BLaER1 (cell line): ENCODE results near the gene BBOX1.
"Not testable (repeated sequence)": the region's sequence is repeated elsewhere in the genome, so short reads cannot be mapped to it uniquely, and the experiment has no call there.

Experiments used
- H3K27ac ChIP-seq: shearing (Covaris generic); formaldehyde crosslinking; 2 replicates; pipeline ENCODE4 v1.8.1; 2022
- H3K27me3 ChIP-seq: shearing (Covaris generic); formaldehyde crosslinking; 2 replicates; pipeline ENCODE4 v1.8.1; 2022
- H3K36me3 ChIP-seq: shearing (Covaris generic); formaldehyde crosslinking; 2 replicates; pipeline ENCODE4 v1.8.1; 2022
- H3K4me1 ChIP-seq: shearing (Covaris generic); formaldehyde crosslinking; 2 replicates; pipeline ENCODE4 v1.8.1; 2022
- H3K4me2 ChIP-seq: shearing (Covaris generic); formaldehyde crosslinking; 2 replicates; pipeline ENCODE4 v1.8.1; 2022
- H3K4me3 ChIP-seq: shearing (Covaris generic); formaldehyde crosslinking; 2 replicates; pipeline ENCODE4 v1.8.1; 2022
- H3K9ac ChIP-seq: shearing (Covaris generic); formaldehyde crosslinking; 2 replicates; pipeline ENCODE4 v1.8.1; 2022
- H3K9me3 ChIP-seq: shearing (Covaris generic); formaldehyde crosslinking; 2 replicates; pipeline ENCODE4 v1.8.1; 2022
- H4K20me1 ChIP-seq: shearing (Covaris generic); formaldehyde crosslinking; 2 replicates; pipeline ENCODE4 v1.8.1; 2022
- Cebpa-rat ChIP-seq: shearing (Covaris generic); IDR thresholded peaks from 2 replicates; pipeline ENCODE4 v1.8.1; 2022

Gene BBOX1

GRCh38 chr11:27040302-27041115 lies at the start of gene BBOX1:
Gene BBOX1 (plus strand): TSS chr11:27040815. CDS start chr11:27055431, 14,616 bp downstream.
- Histone ChIP-seq H3K27ac (no peak within 1 kb of the TSS), H3K9ac (no peak within 1 kb of the TSS), H3K36me3 (no peaks in the 10 kb centered on the region), H3K27me3 (no peaks in the 10 kb centered on the region), H4K20me1 (no peaks in the 10 kb centered on the region), H3K4me2 (no peak within 1 kb of the TSS), H3K9me3 (no peaks in the 10 kb centered on the region), H3K4me1 (no peaks in the 10 kb centered on the region), H3K4me3 (no peak within 1 kb of the TSS)
- TF ChIP-seq Cebpa-rat = no peak

- no peak for TF ChIP-seq Cebpa-rat
- no peaks in the 10 kb centered on the region for H3K9me3 ChIP-seq
- H3K9ac ChIP-seq = no peak overlapping the region
- no peaks in the 10 kb centered on the region for H4K20me1 ChIP-seq
- H3K27ac ChIP-seq = no peak overlapping the region
- no peaks in the 10 kb centered on the region for H3K36me3 ChIP-seq
- no peak overlapping the region for H3K4me2 ChIP-seq
- no peaks in the 10 kb centered on the region for H3K27me3 ChIP-seq
- H3K4me3 ChIP-seq = no peak overlapping the region
- no peaks in the 10 kb centered on the region for H3K4me1 ChIP-seq
These were observed 48.5 kb upstream of the BBOX1 start for GRCh38 chr11:26992031-26992541.

- no peak within 1 kb of the TSS for H3K4me2 ChIP-seq
- H3K36me3 ChIP-seq = no peaks in the 10 kb centered on the region
- H3K4me3 ChIP-seq = no peak within 1 kb of the TSS
- H3K9me3 ChIP-seq = no peaks in the 10 kb centered on the region
- H3K27ac ChIP-seq = no peak within 1 kb of the TSS
- no peaks in the 10 kb centered on the region for H3K27me3 ChIP-seq
- no peaks in the 10 kb centered on the region for H4K20me1 ChIP-seq
- TF ChIP-seq Cebpa-rat = no peak
- H3K4me1 ChIP-seq = no peaks in the 10 kb centered on the region
- H3K9ac ChIP-seq = no peak within 1 kb of the TSS
These were observed 46.6 kb upstream of the BBOX1 start, which contains the start of gene FIBIN for GRCh38 chr11:26993965-26994457. Gene FIBIN (plus strand): TSS chr11:26994112. CDS start chr11:26994527, 415 bp downstream.

GRCh38 chr11:26994631-26995095 lies 46.0 kb upstream of the BBOX1 start:
- no peak for TF ChIP-seq Cebpa-rat
- Histone ChIP-seq H3K36me3 (no peaks in the 10 kb centered on the region), H4K20me1 (no peaks in the 10 kb centered on the region), H3K27ac (no peak overlapping the region), H3K4me3 (no peak overlapping the region), H3K27me3 (no peaks in the 10 kb centered on the region), H3K9ac (no peak overlapping the region), H3K4me2 (no peak overlapping the region), H3K4me1 (no peaks in the 10 kb centered on the region), H3K9me3 (no peaks in the 10 kb centered on the region)

GRCh38 chr11:26995701-26996460 lies 44.7 kb upstream of the BBOX1 start:
- no peaks in the 10 kb centered on the region for H3K27me3 ChIP-seq
- H3K27ac ChIP-seq = no peak overlapping the region
- TF ChIP-seq Cebpa-rat = no peak
- no peaks in the 10 kb centered on the region for H3K36me3 ChIP-seq
- H3K9ac ChIP-seq = no peak overlapping the region
- H3K4me2 ChIP-seq = no peak overlapping the region
- H3K4me1 ChIP-seq = no peaks in the 10 kb centered on the region
- no peak overlapping the region for H3K4me3 ChIP-seq
- no peaks in the 10 kb centered on the region for H3K9me3 ChIP-seq
- H4K20me1 ChIP-seq = no peaks in the 10 kb centered on the region

GRCh38 chr11:26997378-26997777 lies 43.2 kb upstream of the BBOX1 start:
- no peaks in the 10 kb centered on the region for H3K36me3 ChIP-seq
- H4K20me1 ChIP-seq = no peaks in the 10 kb centered on the region
- TF ChIP-seq Cebpa-rat = no peak
- H3K27me3 ChIP-seq = no peaks in the 10 kb centered on the region
- H3K4me2 ChIP-seq = no peak overlapping the region
- H3K4me1 ChIP-seq = no peaks in the 10 kb centered on the region
- no peak overlapping the region for H3K27ac ChIP-seq
- no peak overlapping the region for H3K4me3 ChIP-seq
- no peak overlapping the region for H3K9ac ChIP-seq
- H3K9me3 ChIP-seq = no peaks in the 10 kb centered on the region

- not testable (repeated sequence) for H3K36me3 ChIP-seq, H3K27ac ChIP-seq, H3K27me3 ChIP-seq, H3K4me3 ChIP-seq, H4K20me1 ChIP-seq, H3K4me2 ChIP-seq, H3K9me3 ChIP-seq, H3K4me1 ChIP-seq, H3K9ac ChIP-seq
These were observed 39.4 kb upstream of the BBOX1 start for GRCh38 chr11:27001136-27001730.

- Histone ChIP-seq H3K27ac (no peak overlapping the region), H4K20me1 (no peaks in the 10 kb centered on the region)
These were observed 38.2 kb upstream of the BBOX1 start for GRCh38 chr11:27002431-27002830.

GRCh38 chr11:27002838-27003237 lies 37.8 kb upstream of the BBOX1 start:
- no peak overlapping the region for H3K4me2 ChIP-seq
- no peaks in the 10 kb centered on the region for H3K9me3 ChIP-seq
- TF ChIP-seq Cebpa-rat = no peak
- no peak overlapping the region for H3K9ac ChIP-seq
- no peaks in the 10 kb centered on the region for H4K20me1 ChIP-seq
- H3K36me3 ChIP-seq = no peaks in the 10 kb centered on the region
- no peak overlapping the region for H3K27ac ChIP-seq
- no peak overlapping the region for H3K4me3 ChIP-seq
- no peaks in the 10 kb centered on the region for H3K27me3 ChIP-seq
- H3K4me1 ChIP-seq = no peaks in the 10 kb centered on the region

More at GRCh38 chr11:27002431-27002830, 38.2 kb upstream of the BBOX1 start:
- no peaks in the 10 kb centered on the region for H3K9me3 ChIP-seq
- no peak overlapping the region for H3K4me2 ChIP-seq
- H3K27me3 ChIP-seq = no peaks in the 10 kb centered on the region
- no peak overlapping the region for H3K9ac ChIP-seq
- no peak for TF ChIP-seq Cebpa-rat
- H3K36me3 ChIP-seq = no peaks in the 10 kb centered on the region
- H3K4me3 ChIP-seq = no peak overlapping the region
- no peaks in the 10 kb centered on the region for H3K4me1 ChIP-seq
